Measurements from ENCODE around the gene TAX1BP1. TPM values are rescaled to one million over a fixed set of nuclear protein-coding genes. Genes with fewer than 3 reads are reported as not detected.

The TAX1BP1 gene
- total RNA-seq, 1 experiment from 2014 or later, result 69.9 TPM

- TF ChIP-seq, protein P1, sequence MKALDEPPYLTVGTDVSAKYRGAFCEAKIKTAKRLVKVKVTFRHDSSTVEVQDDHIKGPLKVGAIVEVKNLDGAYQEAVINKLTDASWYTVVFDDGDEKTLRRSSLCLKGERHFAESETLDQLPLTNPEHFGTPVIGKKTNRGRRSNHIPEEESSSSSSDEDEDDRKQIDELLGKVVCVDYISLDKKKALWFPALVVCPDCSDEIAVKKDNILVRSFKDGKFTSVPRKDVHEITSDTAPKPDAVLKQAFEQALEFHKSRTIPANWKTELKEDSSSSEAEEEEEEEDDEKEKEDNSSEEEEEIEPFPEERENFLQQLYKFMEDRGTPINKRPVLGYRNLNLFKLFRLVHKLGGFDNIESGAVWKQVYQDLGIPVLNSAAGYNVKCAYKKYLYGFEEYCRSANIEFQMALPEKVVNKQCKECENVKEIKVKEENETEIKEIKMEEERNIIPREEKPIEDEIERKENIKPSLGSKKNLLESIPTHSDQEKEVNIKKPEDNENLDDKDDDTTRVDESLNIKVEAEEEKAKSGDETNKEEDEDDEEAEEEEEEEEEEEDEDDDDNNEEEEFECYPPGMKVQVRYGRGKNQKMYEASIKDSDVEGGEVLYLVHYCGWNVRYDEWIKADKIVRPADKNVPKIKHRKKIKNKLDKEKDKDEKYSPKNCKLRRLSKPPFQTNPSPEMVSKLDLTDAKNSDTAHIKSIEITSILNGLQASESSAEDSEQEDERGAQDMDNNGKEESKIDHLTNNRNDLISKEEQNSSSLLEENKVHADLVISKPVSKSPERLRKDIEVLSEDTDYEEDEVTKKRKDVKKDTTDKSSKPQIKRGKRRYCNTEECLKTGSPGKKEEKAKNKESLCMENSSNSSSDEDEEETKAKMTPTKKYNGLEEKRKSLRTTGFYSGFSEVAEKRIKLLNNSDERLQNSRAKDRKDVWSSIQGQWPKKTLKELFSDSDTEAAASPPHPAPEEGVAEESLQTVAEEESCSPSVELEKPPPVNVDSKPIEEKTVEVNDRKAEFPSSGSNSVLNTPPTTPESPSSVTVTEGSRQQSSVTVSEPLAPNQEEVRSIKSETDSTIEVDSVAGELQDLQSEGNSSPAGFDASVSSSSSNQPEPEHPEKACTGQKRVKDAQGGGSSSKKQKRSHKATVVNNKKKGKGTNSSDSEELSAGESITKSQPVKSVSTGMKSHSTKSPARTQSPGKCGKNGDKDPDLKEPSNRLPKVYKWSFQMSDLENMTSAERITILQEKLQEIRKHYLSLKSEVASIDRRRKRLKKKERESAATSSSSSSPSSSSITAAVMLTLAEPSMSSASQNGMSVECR (CRISPR knock-in tag; IDR thresholded peaks at IDR 0.05; ENCODE audit: borderline replicate concordance), result no peak
- TF ChIP-seq, protein P2, sequence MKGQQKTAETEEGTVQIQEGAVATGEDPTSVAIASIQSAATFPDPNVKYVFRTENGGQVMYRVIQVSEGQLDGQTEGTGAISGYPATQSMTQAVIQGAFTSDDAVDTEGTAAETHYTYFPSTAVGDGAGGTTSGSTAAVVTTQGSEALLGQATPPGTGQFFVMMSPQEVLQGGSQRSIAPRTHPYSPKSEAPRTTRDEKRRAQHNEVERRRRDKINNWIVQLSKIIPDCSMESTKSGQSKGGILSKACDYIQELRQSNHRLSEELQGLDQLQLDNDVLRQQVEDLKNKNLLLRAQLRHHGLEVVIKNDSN (CRISPR knock-in tag; IDR thresholded peaks at IDR 0.05), result no peak
- no peak for TF ChIP-seq MAX (CRISPR knock-in tag; IDR thresholded peaks at IDR 0.05)
- no peak for TF ChIP-seq SMAD3 (CRISPR knock-in tag; IDR thresholded peaks at IDR 0.05; ENCODE audit: borderline replicate concordance)
- TF ChIP-seq MXD4 (CRISPR knock-in tag; IDR thresholded peaks at IDR 0.05; ENCODE audit: borderline replicate concordance), result no peak
- no peak for TF ChIP-seq SMAD4 (CRISPR knock-in tag; IDR thresholded peaks at IDR 0.05)
- no peak for TF ChIP-seq SP1 (CRISPR knock-in tag; conservative IDR thresholded peaks at IDR 0.05)
Measured at GRCh38 chr7:27861747-27862146, 121.8 kb downstream of the TAX1BP1 start (continued).

DNA sequence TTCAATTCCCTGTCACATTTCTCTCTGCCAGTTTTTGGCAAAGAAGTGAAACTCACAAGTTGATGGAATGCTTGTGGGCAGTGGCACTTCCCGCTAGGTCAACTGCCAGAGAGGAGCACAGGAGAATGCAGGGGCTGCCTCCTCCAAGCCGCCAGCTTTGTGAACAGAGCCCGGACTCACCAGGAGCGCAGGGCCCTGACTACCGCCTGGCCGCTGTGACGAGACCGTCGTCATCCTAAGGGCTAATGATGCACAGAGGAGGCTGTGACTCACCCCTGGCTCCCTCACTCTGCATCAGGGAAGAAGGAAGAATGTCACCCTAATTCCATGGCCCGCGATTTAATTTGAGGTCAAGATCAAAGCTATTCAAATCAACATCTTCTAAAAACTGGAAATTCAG is 123.9 kb downstream of the TAX1BP1 start:
- ChIA-PET CTCF (no interaction called here), POLR2A (no interaction called here)
- ATAC-seq (peak; percentile 55), DNase-seq (ENCODE audit: low spot score) (no peak)
- Mint-ChIP-seq H3K27ac (no peak overlapping the region), H3K36me3 (no peaks in the 10 kb centered on the region), H3K9me3 (no peaks in the 10 kb centered on the region), H3K4me3 (no peak overlapping the region), H3K27me3 (ENCODE audit: low read depth) (no peaks in the 10 kb centered on the region), H3K4me1 (peaks cover 13% of the 10 kb centered on the region)
- no peak for TF ChIP-seq NR1H2 (CRISPR knock-in tag; IDR thresholded peaks at IDR 0.05)
- no peak for TF ChIP-seq JUN (CRISPR knock-in tag; IDR thresholded peaks at IDR 0.05)
- TF ChIP-seq ZNF396 (CRISPR knock-in tag; IDR thresholded peaks at IDR 0.05; ENCODE audit: borderline replicate concordance), result no peak
- no peak for TF ChIP-seq FOXP1 (CRISPR knock-in tag; IDR thresholded peaks at IDR 0.05; ENCODE audit: borderline replicate concordance)
- TF ChIP-seq PREB (CRISPR knock-in tag; IDR thresholded peaks at IDR 0.05; ENCODE audit: borderline replicate concordance), result no peak
- TF ChIP-seq NFYB (CRISPR knock-in tag; conservative IDR thresholded peaks at IDR 0.05; ENCODE audit: low read depth), result no peak
- TF ChIP-seq OVOL2 (CRISPR knock-in tag; IDR thresholded peaks at IDR 0.05; ENCODE audit: borderline replicate concordance), result no peak
- TF ChIP-seq, protein P3, sequence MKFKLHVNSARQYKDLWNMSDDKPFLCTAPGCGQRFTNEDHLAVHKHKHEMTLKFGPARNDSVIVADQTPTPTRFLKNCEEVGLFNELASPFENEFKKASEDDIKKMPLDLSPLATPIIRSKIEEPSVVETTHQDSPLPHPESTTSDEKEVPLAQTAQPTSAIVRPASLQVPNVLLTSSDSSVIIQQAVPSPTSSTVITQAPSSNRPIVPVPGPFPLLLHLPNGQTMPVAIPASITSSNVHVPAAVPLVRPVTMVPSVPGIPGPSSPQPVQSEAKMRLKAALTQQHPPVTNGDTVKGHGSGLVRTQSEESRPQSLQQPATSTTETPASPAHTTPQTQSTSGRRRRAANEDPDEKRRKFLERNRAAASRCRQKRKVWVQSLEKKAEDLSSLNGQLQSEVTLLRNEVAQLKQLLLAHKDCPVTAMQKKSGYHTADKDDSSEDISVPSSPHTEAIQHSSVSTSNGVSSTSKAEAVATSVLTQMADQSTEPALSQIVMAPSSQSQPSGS (CRISPR knock-in tag; IDR thresholded peaks at IDR 0.05; ENCODE audit: borderline replicate concordance, low read depth), result no peak
- TF ChIP-seq CREB1 (CRISPR knock-in tag; IDR thresholded peaks at IDR 0.05), result no peak
- no peak for TF ChIP-seq ZNF263 (CRISPR knock-in tag; IDR thresholded peaks at IDR 0.05; ENCODE audit: low read depth)
- no peak for TF ChIP-seq MAX (CRISPR knock-in tag; IDR thresholded peaks at IDR 0.05)
- TF ChIP-seq MXD4 (CRISPR knock-in tag; IDR thresholded peaks at IDR 0.05; ENCODE audit: borderline replicate concordance), result no peak
- TF ChIP-seq KAT7 (CRISPR knock-in tag; IDR thresholded peaks at IDR 0.05; ENCODE audit: borderline replicate concordance), result no peak
- no peak for TF ChIP-seq ZBTB43 (CRISPR knock-in tag; IDR thresholded peaks at IDR 0.05)
